Stimulated activated CD8-positive, alpha-beta memory T cell treated with anti-CD3 and anti-CD28 coated beads, Interleukin-4, amount 100 ng/mL, for 24 hours (primary cell): Measurements from ENCODE around the gene LGI2.
"Not testable (repeated sequence)": the region's sequence is repeated elsewhere in the genome, so short reads cannot be mapped to it uniquely, and the experiment has no call there.

Experiments
- DNase-seq: peaks from one replicate; pipeline ENCODE4 v3.0.0-alpha.2; 2020; ENCODE audit warnings: low read depth

The LGI2 gene

GRCh38 chr4:25043548-25043947, 12.8 kb upstream of the LGI2 start:
- DNase-seq: no peak

GRCh38 chr4:25033526-25033925, 2.8 kb upstream of the LGI2 start:
- DNase-seq: no peak

- no peak for DNase-seq
Observed at GRCh38 chr4:25032126-25032525, 1.4 kb upstream of the LGI2 start.

GRCh38 chr4:25031077-25031621, 403 bp upstream of the LGI2 start:
- DNase-seq: no peak

- no peak for DNase-seq
Observed at GRCh38 chr4:25029479-25030276, 1.1 kb downstream of the LGI2 start.

- DNase-seq: no peak
Observed at GRCh38 chr4:25028851-25029250, 1.9 kb downstream of the LGI2 start.

- no peak for DNase-seq
Observed at GRCh38 chr4:25022766-25023165, 8.0 kb downstream of the LGI2 start.

- DNase-seq: no peak
Observed at GRCh38 chr4:25021216-25021615, 9.5 kb downstream of the LGI2 start.

GRCh38 chr4:25020236-25020635, 10.5 kb downstream of the LGI2 start:
- no peak for DNase-seq

GRCh38 chr4:25019501-25019900, 11.2 kb downstream of the LGI2 start:
- DNase-seq: no peak

- DNase-seq: no peak
Observed at GRCh38 chr4:25015012-25015411, 15.7 kb downstream of the LGI2 start.

- not testable (repeated sequence) for DNase-seq
Observed at GRCh38 chr4:25014662-25014983, 16.1 kb downstream of the LGI2 start.

GRCh38 chr4:25013756-25014661, 16.7 kb downstream of the LGI2 start:
- no peak for DNase-seq

GRCh38 chr4:25012655-25013054, 18.1 kb downstream of the LGI2 start:
- no peak for DNase-seq

GRCh38 chr4:25011135-25011866, 19.4 kb downstream of the LGI2 start:
- DNase-seq: no peak

- DNase-seq: no peak
Observed at GRCh38 chr4:25007598-25007997, 23.1 kb downstream of the LGI2 start.

GRCh38 chr4:25002681-25003080, 28.1 kb downstream of the LGI2 start:
- no peak for DNase-seq

GRCh38 chr4:25001509-25001908, 29.2 kb downstream of the LGI2 start:
- DNase-seq: no peak

GRCh38 chr4:25000639-25001038, 30.1 kb downstream of the LGI2 start:
- DNase-seq: no peak

- DNase-seq: no peak
Observed at GRCh38 chr4:24999392-25000089, 31.2 kb downstream of the LGI2 start.

GRCh38 chr4:24995346-24995919, 35.3 kb downstream of the LGI2 start:
- DNase-seq: no peak
